OCI-LY3 (cell line): ENCODE measurements around the gene ZCCHC4.

Experiments used
- EZH2phosphoT487 ChIP-seq: fragments of 200-600 bp; shearing (Covaris generic); IDR thresholded peaks from 2 replicates; pipeline ENCODE4 v1.6.1; 2018; ENCODE audit warnings: antibody characterized with exemption, mixed run types, low read depth
- TF ChIP-seq, protein P1 (sequence below): fragments of 200-600, 300-600 bp; sonication (generic); IDR thresholded peaks from 2 replicates; pipeline ENCODE4 v1.5.1; 2014; ENCODE audit warnings: antibody characterized with exemption, low read length, low read depth

GRCh38 chr4:25377572-25378436 lies 65.2 kb downstream of the ZCCHC4 start:
- TF ChIP-seq, protein P1, sequence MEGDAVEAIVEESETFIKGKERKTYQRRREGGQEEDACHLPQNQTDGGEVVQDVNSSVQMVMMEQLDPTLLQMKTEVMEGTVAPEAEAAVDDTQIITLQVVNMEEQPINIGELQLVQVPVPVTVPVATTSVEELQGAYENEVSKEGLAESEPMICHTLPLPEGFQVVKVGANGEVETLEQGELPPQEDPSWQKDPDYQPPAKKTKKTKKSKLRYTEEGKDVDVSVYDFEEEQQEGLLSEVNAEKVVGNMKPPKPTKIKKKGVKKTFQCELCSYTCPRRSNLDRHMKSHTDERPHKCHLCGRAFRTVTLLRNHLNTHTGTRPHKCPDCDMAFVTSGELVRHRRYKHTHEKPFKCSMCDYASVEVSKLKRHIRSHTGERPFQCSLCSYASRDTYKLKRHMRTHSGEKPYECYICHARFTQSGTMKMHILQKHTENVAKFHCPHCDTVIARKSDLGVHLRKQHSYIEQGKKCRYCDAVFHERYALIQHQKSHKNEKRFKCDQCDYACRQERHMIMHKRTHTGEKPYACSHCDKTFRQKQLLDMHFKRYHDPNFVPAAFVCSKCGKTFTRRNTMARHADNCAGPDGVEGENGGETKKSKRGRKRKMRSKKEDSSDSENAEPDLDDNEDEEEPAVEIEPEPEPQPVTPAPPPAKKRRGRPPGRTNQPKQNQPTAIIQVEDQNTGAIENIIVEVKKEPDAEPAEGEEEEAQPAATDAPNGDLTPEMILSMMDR: no peak
- no peak for TF ChIP-seq EZH2phosphoT487
